Fibroblast of gingiva (primary cell): ENCODE measurements around the gene KLKB1.

Source experiments
- DNase-seq: peaks from one replicate; pipeline ENCODE4 v3.0.0-alpha.2; 2011; ENCODE audit warnings: low read depth

KLKB1 gene

GRCh38 chr4:186307916-186308315 is 80.6 kb downstream of the KLKB1 start:
- no peak for DNase-seq
